HepG2 (cell line): ENCODE data around the gene IL32.
A peak's percentile ranks its signal among the peaks of the same experiment; 100 is the strongest.

Source experiments
- RBAK ChIP-seq: sonication (generic); formaldehyde crosslinking; IDR thresholded peaks from 2 replicates; pipeline ENCODE4 v1.5.1; 2020; ENCODE audit warnings: mild to moderate bottlenecking, missing genetic modification reagents
- RFX5 ChIP-seq: IDR thresholded peaks from 2 replicates; pipeline ENCODE4 v1.6.1; 2011; ENCODE audit warnings: low read depth, low read length, improper control_type of control experiment
- SMAD3 ChIP-seq: sonication (generic); formaldehyde crosslinking; IDR thresholded peaks from 2 replicates; pipeline ENCODE4 v1.4.0; 2020; ENCODE audit warnings: missing genetic modification reagents
- SUZ12 ChIP-seq: fragments of 150-350 bp; IDR thresholded peaks from 2 replicates; pipeline ENCODE4 v1.6.1; 2014; ENCODE audit warnings: low read depth, low read length
- ZBTB7A ChIP-seq: sonication (generic); formaldehyde crosslinking; IDR thresholded peaks from 2 replicates; pipeline ENCODE4 v1.8.0; 2022; ENCODE audit warnings: mild to moderate bottlenecking, missing genetic modification reagents
- ZNF740 ChIP-seq: sonication (generic); formaldehyde crosslinking; IDR thresholded peaks from 2 replicates; pipeline ENCODE4 v1.4.0; 2020; ENCODE audit warnings: missing genetic modification reagents
- TF ChIP-seq, protein P1 (sequence below): sonication (generic); formaldehyde crosslinking; IDR thresholded peaks from 2 replicates; pipeline ENCODE4 v1.5.0; 2020; ENCODE audit warnings: missing genetic modification reagents
- TF ChIP-seq, protein P2 (sequence below): sonication (generic); formaldehyde crosslinking; IDR thresholded peaks from 2 replicates; pipeline ENCODE4 v1.4.0; 2020; ENCODE audit warnings: missing genetic modification reagents
- TF ChIP-seq, protein P3 (sequence below): sonication (generic); formaldehyde crosslinking; IDR thresholded peaks from 2 replicates; pipeline ENCODE4 v1.5.0; 2020; ENCODE audit warnings: mild to moderate bottlenecking, missing genetic modification reagents, moderate library complexity

DNA sequence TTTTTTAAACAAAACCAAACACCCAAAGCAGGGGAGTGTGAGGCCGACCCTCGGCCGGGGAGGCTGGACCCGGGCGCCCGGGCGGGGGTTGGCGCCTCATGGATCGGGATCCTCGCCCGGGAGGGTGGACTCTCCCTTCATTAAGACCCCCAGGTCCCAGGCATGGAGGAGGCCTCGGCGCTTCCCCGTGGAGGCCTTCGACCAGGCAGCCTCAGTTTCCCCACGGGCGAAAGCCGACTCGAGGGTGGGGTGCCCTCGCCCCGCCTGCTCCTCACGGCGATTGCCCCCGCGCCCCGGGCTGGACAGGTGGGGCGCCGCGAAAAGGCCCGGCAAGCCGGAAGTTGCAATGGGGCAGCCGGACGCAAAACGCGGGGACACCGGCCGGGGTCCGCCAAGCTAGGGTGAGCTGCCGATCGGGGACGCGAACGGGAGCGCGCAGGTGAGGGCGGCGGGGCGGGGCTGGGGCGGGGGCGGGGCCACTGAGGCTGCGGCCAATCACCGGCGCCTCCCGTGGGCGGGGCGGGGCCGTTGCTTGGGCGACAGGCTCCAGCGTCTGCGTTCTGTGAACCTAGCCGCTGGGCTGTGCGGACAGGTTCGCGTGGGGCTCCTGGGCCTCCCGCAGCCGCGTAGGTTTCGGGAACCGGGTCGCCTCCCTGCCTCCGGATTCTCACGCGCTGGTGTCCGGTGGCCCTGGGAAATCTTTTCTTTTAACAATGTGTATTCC lies 40.9 kb downstream of the IL32 start:
- TF ChIP-seq RFX5 (no peak), ZBTB7A (peak; percentile 66; the same call in 1 of the 2 replicates), SUZ12 (no peak), SMAD3 (0 out of 2 replicates have a peak, but pooled peaks have one; percentile 47), ZNF740 (CRISPR knock-in tag) (no peak), RBAK (no peak)
- TF ChIP-seq, protein P1, sequence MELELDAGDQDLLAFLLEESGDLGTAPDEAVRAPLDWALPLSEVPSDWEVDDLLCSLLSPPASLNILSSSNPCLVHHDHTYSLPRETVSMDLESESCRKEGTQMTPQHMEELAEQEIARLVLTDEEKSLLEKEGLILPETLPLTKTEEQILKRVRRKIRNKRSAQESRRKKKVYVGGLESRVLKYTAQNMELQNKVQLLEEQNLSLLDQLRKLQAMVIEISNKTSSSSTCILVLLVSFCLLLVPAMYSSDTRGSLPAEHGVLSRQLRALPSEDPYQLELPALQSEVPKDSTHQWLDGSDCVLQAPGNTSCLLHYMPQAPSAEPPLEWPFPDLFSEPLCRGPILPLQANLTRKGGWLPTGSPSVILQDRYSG (CRISPR knock-in tag) = no peak
- TF ChIP-seq, protein P2, sequence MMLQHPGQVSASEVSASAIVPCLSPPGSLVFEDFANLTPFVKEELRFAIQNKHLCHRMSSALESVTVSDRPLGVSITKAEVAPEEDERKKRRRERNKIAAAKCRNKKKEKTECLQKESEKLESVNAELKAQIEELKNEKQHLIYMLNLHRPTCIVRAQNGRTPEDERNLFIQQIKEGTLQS = no peak; the same call in 1 of the 2 replicates
- TF ChIP-seq, protein P3, sequence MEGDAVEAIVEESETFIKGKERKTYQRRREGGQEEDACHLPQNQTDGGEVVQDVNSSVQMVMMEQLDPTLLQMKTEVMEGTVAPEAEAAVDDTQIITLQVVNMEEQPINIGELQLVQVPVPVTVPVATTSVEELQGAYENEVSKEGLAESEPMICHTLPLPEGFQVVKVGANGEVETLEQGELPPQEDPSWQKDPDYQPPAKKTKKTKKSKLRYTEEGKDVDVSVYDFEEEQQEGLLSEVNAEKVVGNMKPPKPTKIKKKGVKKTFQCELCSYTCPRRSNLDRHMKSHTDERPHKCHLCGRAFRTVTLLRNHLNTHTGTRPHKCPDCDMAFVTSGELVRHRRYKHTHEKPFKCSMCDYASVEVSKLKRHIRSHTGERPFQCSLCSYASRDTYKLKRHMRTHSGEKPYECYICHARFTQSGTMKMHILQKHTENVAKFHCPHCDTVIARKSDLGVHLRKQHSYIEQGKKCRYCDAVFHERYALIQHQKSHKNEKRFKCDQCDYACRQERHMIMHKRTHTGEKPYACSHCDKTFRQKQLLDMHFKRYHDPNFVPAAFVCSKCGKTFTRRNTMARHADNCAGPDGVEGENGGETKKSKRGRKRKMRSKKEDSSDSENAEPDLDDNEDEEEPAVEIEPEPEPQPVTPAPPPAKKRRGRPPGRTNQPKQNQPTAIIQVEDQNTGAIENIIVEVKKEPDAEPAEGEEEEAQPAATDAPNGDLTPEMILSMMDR (CRISPR knock-in tag) = peak; percentile 32; the same call in 1 of the 2 replicates
